ENCODE data around the gene CPNE7. TPM values are rescaled to one million over a fixed set of nuclear protein-coding genes. Genes with fewer than 3 reads are reported as not detected.

CPNE7 gene
- total and polyA plus RNA-seq, 2 of the 13 experiments (the other 11 are each of a cell fraction or from before 2014, with no cell fraction given) = 0.59 TPM; not detected in 1

- no peak for TF ChIP-seq AHR (CRISPR knock-in tag; IDR thresholded peaks at IDR 0.05)
- peak; percentile 98 for TF ChIP-seq CTCF (CRISPR knock-in tag; IDR thresholded peaks at IDR 0.05)
- no peak for TF ChIP-seq GRHL1 (CRISPR knock-in tag; conservative IDR thresholded peaks at IDR 0.05)
- peak; percentile 16; the same call in 1 of the 2 replicates for TF ChIP-seq ZNF678 (CRISPR knock-in tag; IDR thresholded peaks at IDR 0.05)
- no peak for TF ChIP-seq ZBTB42 (CRISPR knock-in tag; IDR thresholded peaks at IDR 0.05)
- TF ChIP-seq SNAI1 (CRISPR knock-in tag; IDR thresholded peaks at IDR 0.05; ENCODE audit: borderline replicate concordance) = no peak
- no peak for TF ChIP-seq SP1 (IDR thresholded peaks at IDR 0.05)
- no peak for TF ChIP-seq SP1 (CRISPR knock-in tag; IDR thresholded peaks at IDR 0.05)
- no peak for TF ChIP-seq DPF2 (CRISPR knock-in tag; IDR thresholded peaks at IDR 0.05; ENCODE audit: borderline replicate concordance, low read depth)
- no peak for TF ChIP-seq PCBP1 (IDR thresholded peaks at IDR 0.05; ENCODE audit: borderline replicate concordance, low read depth, low read length)
- TF ChIP-seq TBX2 (CRISPR knock-in tag; IDR thresholded peaks at IDR 0.05; ENCODE audit: borderline replicate concordance) = peak; percentile 78
- TF ChIP-seq RARG (CRISPR knock-in tag; IDR thresholded peaks at IDR 0.05; ENCODE audit: low read depth) = no peak
- TF ChIP-seq ISL2 (CRISPR knock-in tag; IDR thresholded peaks at IDR 0.05) = no peak
- no peak for TF ChIP-seq JARID2 (CRISPR knock-in tag; IDR thresholded peaks at IDR 0.05; ENCODE audit: insufficient replicate concordance)
- no peak for TF ChIP-seq GTF2F1 (IDR thresholded peaks at IDR 0.05; ENCODE audit: low read length)
- TF ChIP-seq ZBTB43 (CRISPR knock-in tag; conservative IDR thresholded peaks at IDR 0.05) = no peak
- no peak for TF ChIP-seq SP140L (CRISPR knock-in tag; IDR thresholded peaks at IDR 0.05; ENCODE audit: borderline replicate concordance)
- no peak for TF ChIP-seq FOXA1 (IDR thresholded peaks at IDR 0.05)
- TF ChIP-seq FOXA1 (CRISPR knock-in tag; IDR thresholded peaks at IDR 0.05) = peak; percentile 37
- TF ChIP-seq KAT2B (IDR thresholded peaks at IDR 0.05; ENCODE audit: borderline replicate concordance, low read depth, low read length) = no peak
- TF ChIP-seq ZNF776 (CRISPR knock-in tag; IDR thresholded peaks at IDR 0.05) = no peak
- TF ChIP-seq IRF2 (CRISPR knock-in tag; IDR thresholded peaks at IDR 0.05) = no peak
- peak; percentile 38; the same call in 1 of the 2 replicates for TF ChIP-seq ZGPAT (CRISPR knock-in tag; IDR thresholded peaks at IDR 0.05)
- no peak for TF ChIP-seq ZNF781 (CRISPR knock-in tag; IDR thresholded peaks at IDR 0.05; ENCODE audit: borderline replicate concordance, not compliant biosample characterization)
- TF ChIP-seq ARNT2 (CRISPR knock-in tag; IDR thresholded peaks at IDR 0.05; ENCODE audit: low read depth) = no peak
- no peak for TF ChIP-seq NR2C2 (CRISPR knock-in tag; IDR thresholded peaks at IDR 0.05; ENCODE audit: borderline replicate concordance)
- no peak for TF ChIP-seq ZNF780A (CRISPR knock-in tag; IDR thresholded peaks at IDR 0.05)
These were observed 40.1 kb downstream of the CPNE7 start (continued) for GRCh38 chr16:89615596-89616090.

All from HepG2 (cell line).